ENCODE measurements around the gene SSH3. TPM values are rescaled to one million over a fixed set of nuclear protein-coding genes. Genes with fewer than 3 reads are reported as not detected.

The SSH3 gene
- total RNA-seq, 1 donor from 2014 or later = 7.3 TPM

GRCh38 chr11:67300756-67301312 lies 2.5 kb upstream of the SSH3 start:
- Mint-ChIP-seq H3K27me3 (ENCODE audit: unreplicated experiment) (peaks cover 20% of the 10 kb centered on the region), H3K4me1 (ENCODE audit: unreplicated experiment) (peaks cover 7% of the 10 kb centered on the region), H3K9me3 (ENCODE audit: unreplicated experiment) (no peaks in the 10 kb centered on the region), H3K36me3 (ENCODE audit: low read depth, unreplicated experiment) (peaks cover 21% of the 10 kb centered on the region), H3K27ac (ENCODE audit: unreplicated experiment) (no peak overlapping the region), H3K4me3 (ENCODE audit: unreplicated experiment) (no peak overlapping the region)
- no peak for DNase-seq (ENCODE audit: low spot score)
- TF ChIP-seq CTCF (IDR thresholded peaks at IDR 0.05; ENCODE audit: unreplicated experiment) = no peak

- TF ChIP-seq CTCF (IDR thresholded peaks at IDR 0.05; ENCODE audit: unreplicated experiment) = no peak
- peaks cover 15% of the 10 kb centered on the region for H3K36me3 Mint-ChIP-seq (ENCODE audit: low read depth, unreplicated experiment)
- no peaks in the 10 kb centered on the region for H3K9me3 Mint-ChIP-seq (ENCODE audit: unreplicated experiment)
- peaks cover 23% of the 10 kb centered on the region for H3K27me3 Mint-ChIP-seq (ENCODE audit: unreplicated experiment)
- peaks cover 7% of the 10 kb centered on the region for H3K4me1 Mint-ChIP-seq (ENCODE audit: unreplicated experiment)
- no peak for DNase-seq (ENCODE audit: low spot score)
- no peak overlapping the region for H3K4me3 Mint-ChIP-seq (ENCODE audit: unreplicated experiment)
- no peak overlapping the region for H3K27ac Mint-ChIP-seq (ENCODE audit: unreplicated experiment)
Observed at GRCh38 chr11:67301313-67301921, 1.9 kb upstream of the SSH3 start.

GRCh38 chr11:67301951-67302516 lies 1.3 kb upstream of the SSH3 start:
- no peak for DNase-seq (ENCODE audit: low spot score)
- peaks cover 7% of the 10 kb centered on the region for H3K4me1 Mint-ChIP-seq (ENCODE audit: unreplicated experiment)
- H3K27me3 Mint-ChIP-seq (ENCODE audit: unreplicated experiment) = peaks cover 23% of the 10 kb centered on the region
- no peak overlapping the region for H3K4me3 Mint-ChIP-seq (ENCODE audit: unreplicated experiment)
- H3K36me3 Mint-ChIP-seq (ENCODE audit: low read depth, unreplicated experiment) = peaks cover 9% of the 10 kb centered on the region
- no peaks in the 10 kb centered on the region for H3K9me3 Mint-ChIP-seq (ENCODE audit: unreplicated experiment)
- H3K27ac Mint-ChIP-seq (ENCODE audit: unreplicated experiment) = no peak overlapping the region
- TF ChIP-seq CTCF (IDR thresholded peaks at IDR 0.05; ENCODE audit: unreplicated experiment) = no peak

GRCh38 chr11:67302571-67303131 lies 679 bp upstream of the SSH3 start:
- DNase-seq (ENCODE audit: low spot score) = peak; percentile 38
- Mint-ChIP-seq H3K9me3 (ENCODE audit: unreplicated experiment) (no peaks in the 10 kb centered on the region), H3K27me3 (ENCODE audit: unreplicated experiment) (peaks cover 23% of the 10 kb centered on the region), H3K4me3 (ENCODE audit: unreplicated experiment) (peak overlapping the region; percentile 37), H3K27ac (ENCODE audit: unreplicated experiment) (no peak overlapping the region), H3K4me1 (ENCODE audit: unreplicated experiment) (peaks cover 7% of the 10 kb centered on the region), H3K36me3 (ENCODE audit: low read depth, unreplicated experiment) (peaks cover 8% of the 10 kb centered on the region)
- TF ChIP-seq CTCF (IDR thresholded peaks at IDR 0.05; ENCODE audit: unreplicated experiment) = no peak

Measured in endothelial cell (in vitro differentiated cells).